GM13977 (cell line): ENCODE results near the gene RIOK3.
"Not testable (repeated sequence)": the region's sequence is repeated elsewhere in the genome, so short reads cannot be mapped to it uniquely, and the experiment has no call there.

ENCODE experiments used
- DNase-seq: peaks from one replicate; pipeline ENCODE4 v3.0.0; 2012; ENCODE audit warnings: low spot score
- CTCF ChIP-seq: IDR thresholded peaks from 2 replicates; pipeline ENCODE4 v1.5.1; 2012; ENCODE audit warnings: mild to moderate bottlenecking, control low read depth; ENCODE audit not compliant: insufficient read depth; ENCODE audit errors: extremely low read depth, missing control alignments
- in situ Hi-C: fragments of 300-500 bp; cut with MboI; formaldehyde crosslinking; loops from one replicate; pipeline ENCODE4 v1.12.0; 2022; ENCODE audit warnings: low sequenced_read_pairs, low pct_unique_long_range_greater_than_20kb, mixed read lengths, inconsistent platforms; ENCODE audit not compliant: unreplicated experiment

Gene RIOK3

GRCh38 chr18:23470620-23471387, 17.7 kb downstream of the RIOK3 start:
- TF ChIP-seq CTCF: no peak
- no peak for DNase-seq
- in situ Hi-C loops: no loop called here

DNA sequence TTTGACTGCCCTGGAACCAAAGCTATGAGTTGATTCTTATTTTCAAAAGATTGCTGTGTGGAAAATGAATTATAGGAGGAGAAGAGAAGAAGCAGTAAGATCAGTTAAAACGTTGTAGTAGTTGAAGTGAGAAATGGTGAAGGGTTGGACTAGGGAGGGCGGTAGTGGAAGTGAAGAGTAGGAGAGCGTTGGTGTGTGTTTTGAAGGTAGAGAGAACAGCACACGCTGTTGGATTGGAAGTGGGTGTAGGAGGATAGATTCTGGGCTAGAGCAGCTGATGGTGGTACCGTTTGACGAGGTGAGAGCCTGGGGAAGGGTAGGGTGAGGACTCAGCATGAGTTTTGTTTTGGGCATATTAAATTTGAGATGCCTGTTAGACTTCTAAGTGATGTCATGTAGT, 18.4 kb downstream of the RIOK3 start:
- in situ Hi-C loops: no loop called here
- TF ChIP-seq CTCF: no peak
- DNase-seq: no peak

- in situ Hi-C loops: no loop called here
- DNase-seq: peak; percentile 30
- TF ChIP-seq CTCF: no peak
These were observed 26.9 kb downstream of the RIOK3 start for GRCh38 chr18:23479829-23480505.

DNA sequence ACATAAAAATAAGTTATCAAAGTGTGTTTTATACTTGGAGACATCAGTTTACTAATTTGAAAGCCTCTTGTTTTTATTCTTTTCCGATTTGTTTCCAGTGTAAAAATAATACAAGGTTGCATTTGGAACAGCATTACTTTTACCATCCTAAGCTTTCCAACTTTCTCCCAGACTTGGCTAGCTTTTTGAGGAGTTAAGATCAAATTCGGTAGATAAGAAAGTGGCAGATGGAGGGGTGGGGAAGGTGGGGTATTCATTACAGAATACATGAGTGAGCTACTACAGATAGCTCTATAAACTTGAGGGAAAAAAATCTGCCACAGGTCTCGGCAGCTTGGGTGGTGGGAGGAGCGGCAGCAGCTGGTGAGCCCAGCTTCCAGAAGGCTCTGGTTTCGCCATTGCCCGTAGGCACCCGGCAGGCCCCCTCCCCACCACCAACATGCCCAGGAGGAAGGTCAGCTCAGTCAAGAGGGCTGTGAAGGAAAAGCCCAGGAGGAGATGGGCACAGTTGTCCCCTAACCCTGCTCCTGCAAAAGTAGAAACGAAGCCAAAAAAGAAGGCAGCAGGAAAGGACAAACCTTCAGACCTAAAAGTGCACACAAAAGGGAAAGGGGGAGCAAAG, 31.6 kb downstream of the RIOK3 start:
- in situ Hi-C loops: no loop called here
- no peak for TF ChIP-seq CTCF

GRCh38 chr18:23485386-23485785, 32.3 kb downstream of the RIOK3 start:
- DNase-seq: no peak
- in situ Hi-C loops: no loop called here
- TF ChIP-seq CTCF: no peak

More for the DNA sequence above, 31.6 kb downstream of the RIOK3 start:
- DNase-seq: no peak

- in situ Hi-C loops: no loop called here
These were observed 34.9 kb downstream of the RIOK3 start for GRCh38 chr18:23487738-23488570.

DNA sequence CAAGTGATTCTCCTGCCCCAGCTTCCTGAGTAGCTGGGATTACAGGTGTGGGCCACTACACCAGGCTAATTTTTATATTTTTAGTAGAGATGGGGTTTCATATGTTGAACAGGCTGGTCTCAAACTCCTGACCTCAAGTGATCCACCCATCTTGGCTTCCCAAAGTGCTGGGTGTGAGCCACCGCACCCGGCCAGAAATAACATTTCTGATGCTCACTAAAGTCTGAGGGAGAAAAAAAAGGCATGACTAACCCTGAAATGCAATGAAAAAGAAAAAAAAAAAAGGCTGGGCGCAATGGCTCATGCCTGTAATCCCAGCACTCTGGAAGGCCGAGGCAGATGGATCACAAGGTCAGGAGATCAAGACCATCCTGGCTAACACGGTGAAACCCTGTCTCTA, 36.5 kb downstream of the RIOK3 start:
- in situ Hi-C loops, DNase-seq: not testable (repeated sequence)

More at GRCh38 chr18:23487738-23488570, 34.9 kb downstream of the RIOK3 start:
- no peak for TF ChIP-seq CTCF
- peak; percentile 37 for DNase-seq
